Fibroblast of villous mesenchyme (primary cell): ENCODE measurements around the gene CHRDL2. TPM values are rescaled to one million over a fixed set of nuclear protein-coding genes. Genes with fewer than 3 reads are reported as not detected.
"Not testable (repeated sequence)": the region's sequence is repeated elsewhere in the genome, so short reads cannot be mapped to it uniquely, and the experiment has no call there.

Experiments
- DNase-seq: peaks from one replicate; pipeline ENCODE4 v3.0.0-alpha.2; 2010; ENCODE audit warnings: low read depth
- H3K4me3 ChIP-seq: 2 replicates; pipeline ENCODE4 v1.5.1; 2011; ENCODE audit warnings: low read depth, mild to moderate bottlenecking, low read length
- CTCF ChIP-seq: IDR thresholded peaks from 2 replicates; pipeline ENCODE4 v1.5.1; 2012; ENCODE audit warnings: low read depth, mild to moderate bottlenecking, low read length; ENCODE audit not compliant: insufficient read depth
- total RNA-seq: library from RNA; depleted of rRNA; stranded (reverse); fragments of >200 nt; gene quantifications from 2 replicates; pipeline ENCODE4 v1.2.3, GENCODE V29; 2012

Gene CHRDL2
- total RNA-seq, 1 donor, result not detected

- no peak overlapping the region for H3K4me3 ChIP-seq
- no peak for TF ChIP-seq CTCF
- DNase-seq, result no peak
These were observed 25.3 kb upstream of the CHRDL2 start for GRCh38 chr11:74756571-74756970.

DNA sequence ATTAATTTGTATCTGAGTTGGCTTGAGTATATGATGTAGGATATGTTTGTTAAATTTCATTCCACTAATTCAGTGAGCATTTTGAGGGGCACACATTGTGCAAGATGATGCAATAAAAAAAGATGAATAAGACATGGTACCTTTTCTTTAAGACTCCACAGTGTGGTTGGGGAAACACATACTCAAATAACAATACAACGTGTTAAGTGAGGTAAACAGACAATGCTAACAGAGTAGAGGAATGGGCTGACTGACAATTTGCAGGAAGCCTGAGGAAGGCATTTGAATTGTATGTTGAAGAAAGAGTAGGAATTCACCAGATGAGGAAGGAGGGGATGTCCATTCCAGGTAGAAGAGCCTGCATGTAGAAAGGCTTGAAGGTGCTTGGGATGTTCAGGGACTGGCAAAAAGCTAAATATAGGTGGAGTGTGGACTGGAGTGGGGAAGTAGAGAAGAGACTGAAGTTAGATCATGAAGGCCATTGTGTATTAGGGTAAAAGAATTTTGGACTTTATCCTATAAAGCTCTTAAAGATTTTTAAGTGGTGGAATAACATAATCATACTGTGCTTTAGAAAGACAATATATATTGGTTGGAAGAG, 24.3 kb upstream of the CHRDL2 start:
- DNase-seq, result peak; percentile 19
- TF ChIP-seq CTCF, result no peak
- H3K4me3 ChIP-seq, result no peak overlapping the region

DNA sequence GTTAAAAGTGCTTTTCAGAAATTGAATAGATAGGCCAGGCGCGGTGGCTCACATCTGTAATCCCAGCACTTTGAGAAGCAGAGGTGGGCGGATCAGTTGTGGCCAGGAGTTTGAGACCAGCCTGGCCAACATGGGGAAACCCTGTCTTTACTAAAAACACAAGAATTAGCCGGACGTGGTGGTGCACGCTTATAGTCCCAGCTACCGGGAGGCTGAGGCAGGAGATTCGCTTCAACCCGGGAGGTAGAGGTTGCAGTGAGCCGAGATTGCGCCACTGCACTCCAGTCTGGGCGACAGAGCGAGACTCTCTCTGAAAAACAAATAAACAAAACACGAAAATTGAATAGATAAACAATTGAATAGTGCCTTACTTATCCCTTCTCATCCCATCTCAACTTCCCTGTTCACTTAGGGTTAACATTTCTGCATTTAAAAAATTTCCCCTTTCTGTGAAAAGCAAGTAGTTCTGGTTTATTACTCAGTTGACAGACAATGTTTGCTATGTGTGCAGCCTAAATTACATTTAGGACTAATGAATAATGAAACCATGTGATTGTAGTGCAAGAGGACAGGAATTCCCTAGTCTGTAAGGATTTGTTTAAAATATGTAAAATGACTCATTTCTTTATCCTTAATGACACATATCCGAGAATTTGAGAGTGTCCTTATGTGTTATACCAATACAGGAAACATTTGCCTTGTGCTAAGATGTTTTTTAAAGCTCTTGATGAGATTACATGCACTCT, 23.5 kb upstream of the CHRDL2 start:
- TF ChIP-seq CTCF, result no peak
- DNase-seq, result peak; percentile 92
- H3K4me3 ChIP-seq, result peak overlapping the region; percentile 50

GRCh38 chr11:74751303-74751702, 20.1 kb upstream of the CHRDL2 start:
- no peak for TF ChIP-seq CTCF
- no peak for DNase-seq
- no peak overlapping the region for H3K4me3 ChIP-seq

DNA sequence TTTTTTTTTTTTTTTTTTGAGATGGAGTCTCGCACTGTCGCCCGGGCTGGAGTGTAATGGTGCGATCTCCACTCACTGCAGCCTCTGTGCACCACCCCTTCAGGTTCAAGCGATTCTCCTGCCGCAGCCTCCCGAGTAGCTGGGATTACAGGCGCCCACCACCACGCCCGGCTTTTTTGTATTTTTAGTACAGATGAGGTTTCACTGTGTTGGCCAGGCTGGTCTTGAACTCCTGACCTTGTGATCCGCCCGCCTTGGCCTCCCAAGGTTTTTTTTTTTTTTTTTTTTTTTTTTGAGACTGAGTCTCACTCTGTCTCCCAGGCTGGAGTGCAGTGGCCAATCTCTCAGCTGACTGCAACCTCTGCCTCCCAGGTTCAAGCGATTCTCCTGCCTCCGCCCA, 19.4 kb upstream of the CHRDL2 start:
- not testable (repeated sequence) for H3K4me3 ChIP-seq, DNase-seq

DNA sequence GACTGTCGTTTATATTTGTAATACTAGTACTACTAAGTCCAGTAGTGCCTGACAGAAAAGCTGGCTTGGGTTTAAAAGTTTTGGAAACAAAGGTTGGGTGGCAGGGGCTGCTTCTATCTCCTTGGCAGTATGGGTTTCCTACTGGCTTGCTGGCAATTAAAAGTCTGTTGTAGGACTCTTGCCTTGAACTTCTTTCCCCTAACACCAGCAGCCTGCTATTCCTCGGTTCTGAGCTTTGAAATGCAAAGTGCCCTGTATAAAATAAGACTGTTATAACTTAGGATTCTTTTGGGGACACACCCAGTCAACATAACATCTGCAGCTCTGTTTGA, 18.7 kb upstream of the CHRDL2 start:
- DNase-seq, result peak; percentile 22
- TF ChIP-seq CTCF, result no peak

GRCh38 chr11:74749127-74749964, 18.1 kb upstream of the CHRDL2 start:
- peak overlapping the region; percentile 85 for H3K4me3 ChIP-seq
- no peak for TF ChIP-seq CTCF
- DNase-seq, result peak; percentile 46

More for the DNA sequence above, 18.7 kb upstream of the CHRDL2 start:
- H3K4me3 ChIP-seq, result peak overlapping the region; percentile 85
